GM12878 (cell line): ENCODE measurements around the gene SP100. TPM values are rescaled to one million over a fixed set of nuclear protein-coding genes. Genes with fewer than 3 reads are reported as not detected.

ENCODE experiments used
- ATF7 ChIP-seq: fragments of 450-650 bp; IDR thresholded peaks from 2 replicates; pipeline ENCODE4 v1.6.1; 2016; ENCODE audit warnings: low read depth, mild to moderate bottlenecking
- BCL11A ChIP-seq: IDR thresholded peaks from 2 replicates; pipeline ENCODE4 v1.6.1; 2011; ENCODE audit warnings: low read depth, low read length
- CBX5 ChIP-seq: sonication (generic); IDR thresholded peaks from 2 replicates; pipeline ENCODE4 v1.6.1; 2016; ENCODE audit warnings: low read depth, moderate library complexity, mild to moderate bottlenecking, inconsistent platforms
- CREB1 ChIP-seq: IDR thresholded peaks from 2 replicates; pipeline ENCODE4 v1.6.1; 2012; ENCODE audit warnings: low read depth, mild to moderate bottlenecking, inconsistent platforms
- CREM ChIP-seq: IDR thresholded peaks from 2 replicates; pipeline ENCODE4 v1.6.1; 2014; ENCODE audit warnings: antibody characterized with exemption, low read depth
- ETV6 ChIP-seq, 2 experiments: fragments of 450-650 bp in 1 of 2; IDR thresholded peaks in 1 of 2; conservative IDR thresholded peaks in 1 of 2; 2 replicates each; pipeline ENCODE4 v1.6.1; 2014; ENCODE audit warnings: antibody characterized with exemption in 1 of 2, borderline replicate concordance in 1 of 2, low read depth in 1 of 2, mild to moderate bottlenecking in 1 of 2, moderate library complexity in 1 of 2
- FOXM1 ChIP-seq: IDR thresholded peaks from 2 replicates; pipeline ENCODE4 v1.6.1; 2012; ENCODE audit warnings: low read depth, mild to moderate bottlenecking, inconsistent platforms, low read length, moderate library complexity
- HCFC1 ChIP-seq: fragments of 150-350 bp; IDR thresholded peaks from 2 replicates; pipeline ENCODE4 v1.6.1; 2014; ENCODE audit warnings: low read length
- IKZF1 ChIP-seq: fragments of 450-650 bp; conservative IDR thresholded peaks from 2 replicates; pipeline ENCODE4 v1.6.1; 2017; ENCODE audit warnings: antibody characterized with exemption, mild to moderate bottlenecking
- IKZF2 ChIP-seq, 2 experiments: fragments of 450-650 bp; IDR thresholded peaks; 2 replicates each; pipeline ENCODE4 v1.6.1; 2017; ENCODE audit warnings: mild to moderate bottlenecking in 2 of 2, moderate library complexity in 2 of 2
- JUNB ChIP-seq: IDR thresholded peaks from 2 replicates; pipeline ENCODE4 v1.6.1; 2016; ENCODE audit warnings: antibody characterized with exemption, mild to moderate bottlenecking
- JUND ChIP-seq: IDR thresholded peaks from 2 replicates; pipeline ENCODE4 v1.6.1; 2012; ENCODE audit warnings: low read depth, mild to moderate bottlenecking, low read length, improper control_type of control experiment, moderate library complexity
- MEF2A ChIP-seq: IDR thresholded peaks from 2 replicates; pipeline ENCODE4 v1.6.1; 2011; ENCODE audit warnings: low read depth, mild to moderate bottlenecking, low read length, moderate library complexity; ENCODE audit not compliant: insufficient read depth
- MEF2B ChIP-seq: fragments of 450-650 bp; IDR thresholded peaks from 2 replicates; pipeline ENCODE4 v1.6.1; 2018; ENCODE audit warnings: mild to moderate bottlenecking, moderate library complexity; ENCODE audit not compliant: partially characterized antibody, poor library complexity, severe bottlenecking
- MTA3 ChIP-seq: IDR thresholded peaks from 2 replicates; pipeline ENCODE4 v1.6.1; 2012; ENCODE audit warnings: low read length, inconsistent platforms, borderline replicate concordance
- NBN ChIP-seq: fragments of 450-650 bp; IDR thresholded peaks from 2 replicates; pipeline ENCODE4 v1.6.1; 2016
- RAD21 ChIP-seq: IDR thresholded peaks from 2 replicates; pipeline ENCODE4 v1.6.1; 2011; ENCODE audit warnings: mild to moderate bottlenecking, low read depth, low read length, moderate library complexity; ENCODE audit not compliant: insufficient read depth
- RBBP5 ChIP-seq: fragments of 200-600 bp; sonication (generic); conservative IDR thresholded peaks from 2 replicates; pipeline ENCODE4 v1.6.1; 2016
- SMAD1 ChIP-seq: fragments of 450-650 bp; IDR thresholded peaks from 2 replicates; pipeline ENCODE4 v1.6.1; 2018; ENCODE audit warnings: mild to moderate bottlenecking, low read depth; ENCODE audit not compliant: partially characterized antibody
- STAT3 ChIP-seq: IDR thresholded peaks from 2 replicates; pipeline ENCODE4 v1.6.1; 2011; ENCODE audit warnings: low read depth, low read length, improper control_type of control experiment
- TARDBP ChIP-seq: IDR thresholded peaks from 2 replicates; pipeline ENCODE4 v1.6.1; 2016; ENCODE audit warnings: borderline replicate concordance
- TBL1XR1 ChIP-seq: IDR thresholded peaks from 2 replicates; pipeline ENCODE4 v1.6.1; 2012; ENCODE audit warnings: low read depth, low read length, improper control_type of control experiment
- ZNF384 ChIP-seq: IDR thresholded peaks from 2 replicates; pipeline ENCODE4 v1.6.1; 2012; ENCODE audit warnings: low read depth, mild to moderate bottlenecking, low read length, improper control_type of control experiment, borderline replicate concordance
- polyA plus RNA-seq, 11 experiments: library from polyadenylated mRNA; depleted of rRNA in 4 of 11; unstranded in 6 of 11; stranded (reverse) in 5 of 11; fragments of >200 nt; fragmentation: Nextera tagmentation in 4 of 11; fragmentation: Illumina TruSeq in 1 of 11; extraction: Ambion mirVana in 4 of 11; extraction: Trizol in 1 of 11; gene quantifications; 1 replicate in 1 of 11; 2 replicates in 10 of 11; pipeline versions ENCODE4 v1.2.1 to v1.2.3, GENCODE V29; 2011 to 2016; ENCODE audit warnings: inconsistent platforms in 2 of 11, missing spikeins in 2 of 11, low read depth in 1 of 11
- total RNA-seq, 4 experiments: library from RNA; depleted of rRNA in 3 of 4; stranded (reverse); fragments of >200 nt in 3 of 4; fragmentation: Illumina TruSeq in 1 of 4; extraction: Trizol in 1 of 4; gene quantifications; 2 replicates each; pipeline versions ENCODE4 v1.2.1 to v1.2.3, GENCODE V29; 2013 to 2021
- TF ChIP-seq, protein P1 (sequence below): fragments of 450-650 bp; IDR thresholded peaks from 2 replicates; pipeline ENCODE4 v1.6.1; 2017; ENCODE audit warnings: mild to moderate bottlenecking, low read depth, inconsistent platforms; ENCODE audit not compliant: poor library complexity, severe bottlenecking
- TF ChIP-seq, protein P2 (sequence below): fragments of 450-650 bp; IDR thresholded peaks from 2 replicates; pipeline ENCODE4 v1.6.1; 2016; ENCODE audit warnings: mild to moderate bottlenecking
- TF ChIP-seq, protein P3 (sequence below): fragments of 450-650 bp; formaldehyde crosslinking; IDR thresholded peaks from 2 replicates; pipeline ENCODE4 v1.4.0; 2020; ENCODE audit warnings: mild to moderate bottlenecking, moderate library complexity

Gene SP100
- total and polyA plus RNA-seq, 10 of the 15 experiments (the other 5 are each of a cell fraction or from before 2014, with no cell fraction given), result 109 to 239 (median 180) TPM

DNA sequence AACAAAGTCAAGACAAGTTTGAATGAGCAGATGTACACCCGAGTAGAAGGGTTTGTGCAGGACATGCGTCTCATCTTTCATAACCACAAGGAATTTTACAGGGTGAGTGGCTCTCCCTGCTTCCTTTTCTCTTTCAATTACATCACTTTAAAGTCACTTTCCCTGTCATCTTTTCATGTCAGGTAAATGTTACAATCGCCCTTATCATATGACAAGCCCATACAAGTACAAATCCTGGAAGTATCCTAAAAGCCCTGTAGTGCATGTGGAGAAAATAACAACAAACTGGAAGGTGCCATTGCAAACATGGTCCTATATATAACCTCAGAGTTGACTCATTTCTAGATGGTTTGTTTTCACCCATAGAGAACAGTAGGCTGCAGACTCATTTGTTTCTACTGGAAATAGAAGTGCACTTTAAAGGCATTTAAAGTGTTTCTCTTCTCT lies 126.0 kb downstream of the SP100 start (continued):
- TF ChIP-seq CREB1 (peak; percentile 32; the same call in 1 of the 2 replicates), MTA3 (peak; percentile 89; the same call in 1 of the 2 replicates), MEF2B (peak; percentile 93), IKZF1 (peak; percentile 85), CBX5 (peak; percentile 69; the same call in 1 of the 2 replicates), ATF7 (peak; percentile 89), SMAD1 (peak; percentile 20), NBN (peak; percentile 73; the same call in 1 of the 2 replicates), RBBP5 (no peak), HCFC1 (no peak), JUNB (peak; percentile 96), ZNF384 (no peak), RAD21 (0 out of 2 replicates have a peak, but pooled peaks have one; percentile 4), STAT3 (0 out of 2 replicates have a peak, but pooled peaks have one; percentile 26), FOXM1 (peak; percentile 87; the same call in 1 of the 2 replicates), IKZF2 (IDR thresholded peaks at IDR 0.05) (peak; percentile 86 to 91), ETV6 (conservative IDR thresholded peaks at IDR 0.05 in 1 of 2, IDR thresholded peaks at IDR 0.05 in 1 of 2; ENCODE audit: borderline replicate concordance in 1 of 2, low read depth in 1 of 2) (peak in 1 of 2 experiments; percentile 77; a peak in 2 of 4 replicates), TBL1XR1 (peak; percentile 59; the same call in 1 of the 2 replicates), CREM (peak; percentile 63; the same call in 1 of the 2 replicates), MEF2A (peak; percentile 97), JUND (peak; percentile 91), TARDBP (0 out of 2 replicates have a peak, but pooled peaks have one; percentile 51), BCL11A (peak; percentile 47; the same call in 1 of the 2 replicates)
- TF ChIP-seq, protein P1, sequence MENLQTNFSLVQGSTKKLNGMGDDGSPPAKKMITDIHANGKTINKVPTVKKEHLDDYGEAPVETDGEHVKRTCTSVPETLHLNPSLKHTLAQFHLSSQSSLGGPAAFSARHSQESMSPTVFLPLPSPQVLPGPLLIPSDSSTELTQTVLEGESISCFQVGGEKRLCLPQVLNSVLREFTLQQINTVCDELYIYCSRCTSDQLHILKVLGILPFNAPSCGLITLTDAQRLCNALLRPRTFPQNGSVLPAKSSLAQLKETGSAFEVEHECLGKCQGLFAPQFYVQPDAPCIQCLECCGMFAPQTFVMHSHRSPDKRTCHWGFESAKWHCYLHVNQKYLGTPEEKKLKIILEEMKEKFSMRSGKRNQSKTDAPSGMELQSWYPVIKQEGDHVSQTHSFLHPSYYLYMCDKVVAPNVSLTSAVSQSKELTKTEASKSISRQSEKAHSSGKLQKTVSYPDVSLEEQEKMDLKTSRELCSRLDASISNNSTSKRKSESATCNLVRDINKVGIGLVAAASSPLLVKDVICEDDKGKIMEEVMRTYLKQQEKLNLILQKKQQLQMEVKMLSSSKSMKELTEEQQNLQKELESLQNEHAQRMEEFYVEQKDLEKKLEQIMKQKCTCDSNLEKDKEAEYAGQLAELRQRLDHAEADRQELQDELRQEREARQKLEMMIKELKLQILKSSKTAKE, result peak; percentile 87
- TF ChIP-seq, protein P2, sequence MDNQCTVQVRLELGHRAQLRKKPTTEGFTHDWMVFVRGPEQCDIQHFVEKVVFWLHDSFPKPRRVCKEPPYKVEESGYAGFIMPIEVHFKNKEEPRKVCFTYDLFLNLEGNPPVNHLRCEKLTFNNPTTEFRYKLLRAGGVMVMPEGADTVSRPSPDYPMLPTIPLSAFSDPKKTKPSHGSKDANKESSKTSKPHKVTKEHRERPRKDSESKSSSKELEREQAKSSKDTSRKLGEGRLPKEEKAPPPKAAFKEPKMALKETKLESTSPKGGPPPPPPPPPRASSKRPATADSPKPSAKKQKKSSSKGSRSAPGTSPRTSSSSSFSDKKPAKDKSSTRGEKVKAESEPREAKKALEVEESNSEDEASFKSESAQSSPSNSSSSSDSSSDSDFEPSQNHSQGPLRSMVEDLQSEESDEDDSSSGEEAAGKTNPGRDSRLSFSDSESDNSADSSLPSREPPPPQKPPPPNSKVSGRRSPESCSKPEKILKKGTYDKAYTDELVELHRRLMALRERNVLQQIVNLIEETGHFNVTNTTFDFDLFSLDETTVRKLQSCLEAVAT, result peak; percentile 54
- TF ChIP-seq, protein P3, sequence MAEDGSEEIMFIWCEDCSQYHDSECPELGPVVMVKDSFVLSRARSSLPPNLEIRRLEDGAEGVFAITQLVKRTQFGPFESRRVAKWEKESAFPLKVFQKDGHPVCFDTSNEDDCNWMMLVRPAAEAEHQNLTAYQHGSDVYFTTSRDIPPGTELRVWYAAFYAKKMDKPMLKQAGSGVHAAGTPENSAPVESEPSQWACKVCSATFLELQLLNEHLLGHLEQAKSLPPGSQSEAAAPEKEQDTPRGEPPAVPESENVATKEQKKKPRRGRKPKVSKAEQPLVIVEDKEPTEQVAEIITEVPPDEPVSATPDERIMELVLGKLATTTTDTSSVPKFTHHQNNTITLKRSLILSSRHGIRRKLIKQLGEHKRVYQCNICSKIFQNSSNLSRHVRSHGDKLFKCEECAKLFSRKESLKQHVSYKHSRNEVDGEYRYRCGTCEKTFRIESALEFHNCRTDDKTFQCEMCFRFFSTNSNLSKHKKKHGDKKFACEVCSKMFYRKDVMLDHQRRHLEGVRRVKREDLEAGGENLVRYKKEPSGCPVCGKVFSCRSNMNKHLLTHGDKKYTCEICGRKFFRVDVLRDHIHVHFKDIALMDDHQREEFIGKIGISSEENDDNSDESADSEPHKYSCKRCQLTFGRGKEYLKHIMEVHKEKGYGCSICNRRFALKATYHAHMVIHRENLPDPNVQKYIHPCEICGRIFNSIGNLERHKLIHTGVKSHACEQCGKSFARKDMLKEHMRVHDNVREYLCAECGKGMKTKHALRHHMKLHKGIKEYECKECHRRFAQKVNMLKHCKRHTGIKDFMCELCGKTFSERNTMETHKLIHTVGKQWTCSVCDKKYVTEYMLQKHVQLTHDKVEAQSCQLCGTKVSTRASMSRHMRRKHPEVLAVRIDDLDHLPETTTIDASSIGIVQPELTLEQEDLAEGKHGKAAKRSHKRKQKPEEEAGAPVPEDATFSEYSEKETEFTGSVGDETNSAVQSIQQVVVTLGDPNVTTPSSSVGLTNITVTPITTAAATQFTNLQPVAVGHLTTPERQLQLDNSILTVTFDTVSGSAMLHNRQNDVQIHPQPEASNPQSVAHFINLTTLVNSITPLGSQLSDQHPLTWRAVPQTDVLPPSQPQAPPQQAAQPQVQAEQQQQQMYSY (CRISPR knock-in tag), result no peak
